DOHH2 (cell line): ENCODE data around the gene OR11H6.
"Not testable (repeated sequence)": the region's sequence is repeated elsewhere in the genome, so short reads cannot be mapped to it uniquely, and the experiment has no call there.

Experiments
- H3F3A ChIP-seq: fragments of 200-600 bp; sonication (generic), shearing (Covaris generic); 2 replicates; pipeline ENCODE4 v1.6.0; 2016; ENCODE audit warnings: antibody characterized with exemption, mild to moderate bottlenecking; ENCODE audit not compliant: control insufficient read depth, insufficient read depth
- H3K27ac ChIP-seq: fragments of 200-600 bp; sonication (generic); 2 replicates; pipeline ENCODE4 v1.5.1; 2014; ENCODE audit warnings: low read depth, mild to moderate bottlenecking, low read length, moderate library complexity
- H3K27me3 ChIP-seq: fragments of 200-600 bp; sonication (generic); 2 replicates; pipeline ENCODE4 v1.6.1; 2014; ENCODE audit warnings: mild to moderate bottlenecking, low read length, mixed read lengths; ENCODE audit not compliant: control insufficient read depth
- H3K36me3 ChIP-seq: fragments of 200-600 bp; sonication (generic); 2 replicates; pipeline ENCODE4 v1.6.1; 2014; ENCODE audit warnings: mild to moderate bottlenecking, low read length, moderate library complexity, mixed read lengths; ENCODE audit not compliant: control insufficient read depth
- H3K4me1 ChIP-seq: fragments of 200-600 bp; sonication (generic); 2 replicates; pipeline ENCODE4 v1.6.1; 2014; ENCODE audit warnings: mild to moderate bottlenecking, low read length, mixed read lengths; ENCODE audit not compliant: control insufficient read depth
- H3K4me2 ChIP-seq: fragments of 200-600 bp; sonication (generic); 2 replicates; pipeline ENCODE4 v1.6.0; 2014; ENCODE audit warnings: mild to moderate bottlenecking, low read length, moderate library complexity
- H3K4me3 ChIP-seq: fragments of 200-600 bp; sonication (generic); 2 replicates; pipeline ENCODE4 v1.5.1; 2014; ENCODE audit warnings: mild to moderate bottlenecking, low read length, mixed read lengths
- H3K79me2 ChIP-seq: fragments of 200-600 bp; sonication (generic); 2 replicates; pipeline ENCODE4 v1.6.1; 2014; ENCODE audit warnings: mild to moderate bottlenecking, low read length, mixed read lengths; ENCODE audit not compliant: control insufficient read depth
- H3K9me2 ChIP-seq: fragments of 200-600 bp; sonication (generic); replicated peaks from 2 replicates; pipeline ENCODE4 v1.6.1; 2014; ENCODE audit warnings: mild to moderate bottlenecking, low read length, mixed read lengths; ENCODE audit not compliant: control insufficient read depth
- H3K9me3 ChIP-seq: fragments of 200-600 bp; sonication (generic); 2 replicates; pipeline ENCODE4 v1.6.1; 2014; ENCODE audit warnings: antibody characterized with exemption, low read length, mixed read lengths; ENCODE audit not compliant: control insufficient read depth, insufficient read depth
- H4K20me1 ChIP-seq: fragments of 200-600 bp; sonication (generic); 2 replicates; pipeline ENCODE4 v1.6.0; 2014; ENCODE audit warnings: low read depth, mild to moderate bottlenecking, antibody characterized with exemption, low read length, moderate library complexity; ENCODE audit not compliant: control insufficient read depth, insufficient read depth
- CTCF ChIP-seq: fragments of 200-600 bp; sonication (generic); IDR thresholded peaks from one replicate; pipeline ENCODE4 v1.5.1; 2014; ENCODE audit warnings: antibody characterized with exemption, mild to moderate bottlenecking, low read depth, low read length; ENCODE audit not compliant: poor library complexity, severe bottlenecking
- EZH2phosphoT487 ChIP-seq: fragments of 200-600 bp; sonication (generic); IDR thresholded peaks from 2 replicates; pipeline ENCODE4 v1.6.1; 2017; ENCODE audit warnings: borderline replicate concordance, mild to moderate bottlenecking, antibody characterized with exemption, low read length, moderate library complexity, mixed read lengths

Gene OR11H6, protein sequence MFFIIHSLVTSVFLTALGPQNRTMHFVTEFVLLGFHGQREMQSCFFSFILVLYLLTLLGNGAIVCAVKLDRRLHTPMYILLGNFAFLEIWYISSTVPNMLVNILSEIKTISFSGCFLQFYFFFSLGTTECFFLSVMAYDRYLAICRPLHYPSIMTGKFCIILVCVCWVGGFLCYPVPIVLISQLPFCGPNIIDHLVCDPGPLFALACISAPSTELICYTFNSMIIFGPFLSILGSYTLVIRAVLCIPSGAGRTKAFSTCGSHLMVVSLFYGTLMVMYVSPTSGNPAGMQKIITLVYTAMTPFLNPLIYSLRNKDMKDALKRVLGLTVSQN

DNA sequence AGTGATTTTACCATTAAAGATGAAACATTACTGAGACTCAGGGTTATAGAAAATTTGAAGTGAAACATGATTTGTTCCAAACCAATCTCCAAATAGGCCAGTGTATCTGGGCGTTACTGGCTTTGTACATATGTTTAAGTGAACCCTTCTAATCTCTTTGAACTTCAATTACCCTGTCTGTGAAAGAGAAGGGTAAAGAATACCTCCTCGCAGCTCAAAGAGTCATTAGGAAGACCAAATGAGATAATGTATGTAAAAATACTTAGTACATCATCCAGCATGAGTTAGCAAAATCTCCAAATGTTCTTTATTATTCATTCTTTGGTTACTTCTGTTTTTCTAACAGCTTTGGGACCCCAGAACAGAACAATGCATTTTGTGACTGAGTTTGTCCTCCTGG lies at the start of gene OR11H6:
TSS of gene OR11H6 (plus strand) at position 301 of the 400 bp plus-strand sequence. CDS start at position 301, 0 bp downstream.
- no peaks in the 10 kb centered on the region for H3K9me2 ChIP-seq
- H3K4me1 ChIP-seq = no peaks in the 10 kb centered on the region
- no peaks in the 10 kb centered on the region for H3K79me2 ChIP-seq
- no peaks in the 10 kb centered on the region for H3K27me3 ChIP-seq
- H3K4me2 ChIP-seq = no peak within 1 kb of the TSS
- no peaks in the 10 kb centered on the region for H3K36me3 ChIP-seq
- no peaks in the 10 kb centered on the region for H4K20me1 ChIP-seq
- H3K27ac ChIP-seq = no peak within 1 kb of the TSS
- no peaks in the 10 kb centered on the region for H3K9me3 ChIP-seq
- H3F3A ChIP-seq = no peaks in the 10 kb centered on the region
- TF ChIP-seq EZH2phosphoT487 = no peak
- no peak for TF ChIP-seq CTCF
- H3K4me3 ChIP-seq = no peak within 1 kb of the TSS

GRCh38 chr14:20174205-20174604 lies 49.3 kb upstream of the OR11H6 start:
- H3K4me3 ChIP-seq, H3K9me2 ChIP-seq, H3K4me2 ChIP-seq, H3K27me3 ChIP-seq, H3K27ac ChIP-seq, H4K20me1 ChIP-seq, H3K4me1 ChIP-seq, H3F3A ChIP-seq, H3K9me3 ChIP-seq, H3K79me2 ChIP-seq, H3K36me3 ChIP-seq: not testable (repeated sequence)

- no peaks in the 10 kb centered on the region for H3K36me3 ChIP-seq
- no peaks in the 10 kb centered on the region for H3K4me1 ChIP-seq
- H3K79me2 ChIP-seq = no peaks in the 10 kb centered on the region
- no peak overlapping the region for H3K4me3 ChIP-seq
- H3K4me2 ChIP-seq = no peak overlapping the region
- no peaks in the 10 kb centered on the region for H4K20me1 ChIP-seq
- H3F3A ChIP-seq = no peaks in the 10 kb centered on the region
- H3K9me2 ChIP-seq = no peaks in the 10 kb centered on the region
- no peaks in the 10 kb centered on the region for H3K9me3 ChIP-seq
- H3K27me3 ChIP-seq = no peaks in the 10 kb centered on the region
- no peak for TF ChIP-seq EZH2phosphoT487
- TF ChIP-seq CTCF = no peak
- H3K27ac ChIP-seq = no peak overlapping the region
Measured at GRCh38 chr14:20176330-20176729, 47.2 kb upstream of the OR11H6 start.

DNA sequence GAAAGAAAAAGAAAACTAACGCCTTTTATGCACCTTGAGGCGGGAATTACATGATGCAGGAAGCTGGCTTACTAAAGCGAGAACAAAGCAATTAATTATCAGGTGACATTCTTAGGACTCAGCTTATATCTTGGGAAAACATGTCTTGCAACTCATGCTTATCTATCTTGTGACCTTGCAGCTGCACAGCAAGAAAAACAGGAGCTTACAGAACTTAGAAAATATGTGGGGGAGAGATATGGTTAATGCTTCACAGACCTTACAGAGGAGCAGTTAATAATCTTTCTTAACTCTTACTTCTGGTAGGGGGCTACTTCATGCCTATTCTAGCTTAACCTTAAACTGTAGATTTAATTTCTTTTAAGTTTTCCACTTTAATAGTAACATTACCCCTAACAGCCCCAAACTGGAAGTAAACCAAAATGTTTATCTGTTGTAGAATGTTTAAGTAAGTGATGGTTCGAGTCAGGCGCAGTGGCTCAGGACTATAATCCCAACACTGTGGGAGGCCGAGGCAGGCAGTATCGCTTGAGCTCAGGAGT lies 46.0 kb upstream of the OR11H6 start:
- Histone ChIP-seq H3K27ac (no peak overlapping the region), H4K20me1 (no peaks in the 10 kb centered on the region), H3F3A (no peaks in the 10 kb centered on the region), H3K4me2 (no peak overlapping the region), H3K9me3 (no peaks in the 10 kb centered on the region), H3K79me2 (no peaks in the 10 kb centered on the region), H3K9me2 (no peaks in the 10 kb centered on the region), H3K36me3 (no peaks in the 10 kb centered on the region), H3K27me3 (no peaks in the 10 kb centered on the region), H3K4me1 (no peaks in the 10 kb centered on the region), H3K4me3 (no peak overlapping the region)
- TF ChIP-seq CTCF (no peak), EZH2phosphoT487 (no peak)
